GM12864 (cell line): ENCODE measurements around the gene SLC35F4.

Experiments used
- DNase-seq: peaks from one replicate; pipeline ENCODE4 v3.0.0-alpha.2; 2011; ENCODE audit warnings: low read depth
- H3K4me3 ChIP-seq: 2 replicates; pipeline ENCODE4 v1.5.1; 2011; ENCODE audit warnings: mild to moderate bottlenecking, low read depth, low read length, control low read depth
- CTCF ChIP-seq: IDR thresholded peaks from 2 replicates; pipeline ENCODE4 v1.5.1; 2011; ENCODE audit warnings: low read depth, mild to moderate bottlenecking, moderate library complexity, low read length, control low read depth, inconsistent platforms; ENCODE audit errors: missing control alignments

SLC35F4 gene

GRCh38 chr14:57831981-57832380 lies 33.9 kb downstream of the SLC35F4 start:
- no peak overlapping the region for H3K4me3 ChIP-seq
- no peak for TF ChIP-seq CTCF
- no peak for DNase-seq

GRCh38 chr14:57828713-57829112 lies 37.2 kb downstream of the SLC35F4 start:
- DNase-seq: no peak
- no peak overlapping the region for H3K4me3 ChIP-seq
- no peak for TF ChIP-seq CTCF

GRCh38 chr14:57823015-57823660 lies 42.8 kb downstream of the SLC35F4 start:
- DNase-seq: no peak
- TF ChIP-seq CTCF: no peak
- H3K4me3 ChIP-seq: no peak overlapping the region

GRCh38 chr14:57822081-57822480 lies 43.8 kb downstream of the SLC35F4 start:
- TF ChIP-seq CTCF: no peak
- H3K4me3 ChIP-seq: no peak overlapping the region
- no peak for DNase-seq

- no peak for DNase-seq
- TF ChIP-seq CTCF: no peak
- H3K4me3 ChIP-seq: no peak overlapping the region
Measured at GRCh38 chr14:57820581-57820980, 45.3 kb downstream of the SLC35F4 start.

- TF ChIP-seq CTCF: no peak
- DNase-seq: no peak
- no peak overlapping the region for H3K4me3 ChIP-seq
Measured at GRCh38 chr14:57818511-57818910, 47.4 kb downstream of the SLC35F4 start.

GRCh38 chr14:57816568-57817284 lies 49.2 kb downstream of the SLC35F4 start:
- no peak for TF ChIP-seq CTCF
- no peak for DNase-seq

More at GRCh38 chr14:57816568-57817284, 49.2 kb downstream of the SLC35F4 start:
- no peak overlapping the region for H3K4me3 ChIP-seq
